Progenitor cell of endocrine pancreas (in vitro differentiated cells): ENCODE measurements around the gene CPED1. TPM values are rescaled to one million over a fixed set of nuclear protein-coding genes. Genes with fewer than 3 reads are reported as not detected.

Source experiments
- DNase-seq: peaks from one replicate; pipeline ENCODE4 v3.0.0; 2021; ENCODE audit warnings: low spot score; ENCODE audit not compliant: unreplicated experiment
- H3K27ac Mint-ChIP-seq: 2 replicates; pipeline ENCODE4 v1.8.0; 2021; ENCODE audit warnings: mild to moderate bottlenecking, moderate library complexity, mixed read lengths
- H3K27me3 Mint-ChIP-seq: 2 replicates; pipeline ENCODE4 v1.8.0; 2021; ENCODE audit warnings: mixed read lengths
- H3K36me3 Mint-ChIP-seq: 2 replicates; pipeline ENCODE4 v1.8.0; 2022; ENCODE audit warnings: mixed read lengths; ENCODE audit not compliant: insufficient read depth
- H3K4me1 Mint-ChIP-seq: 2 replicates; pipeline ENCODE4 v1.8.0; 2021; ENCODE audit warnings: low read depth, mixed read lengths
- H3K4me3 Mint-ChIP-seq: 2 replicates; pipeline ENCODE4 v1.8.0; 2021; ENCODE audit warnings: low read depth, mild to moderate bottlenecking, moderate library complexity, mixed read lengths
- H3K9me3 Mint-ChIP-seq: 2 replicates; pipeline ENCODE4 v1.8.0; 2021; ENCODE audit warnings: low read depth, mixed read lengths
- CTCF ChIP-seq: fragments of 200-600 bp; sonication (generic); IDR thresholded peaks from one replicate; pipeline ENCODE4 v1.5.0; 2021; ENCODE audit warnings: antibody characterized with exemption, mild to moderate bottlenecking; ENCODE audit not compliant: unreplicated experiment
- total RNA-seq: library from RNA; stranded (reverse); gene quantifications from 2 replicates; pipeline ENCODE4 v1.2.1, GENCODE V29; 2021

Gene CPED1
- total RNA-seq, 1 donor from 2014 or later, result 1.1 TPM

GRCh38 chr7:121279060-121279620 lies 290.6 kb downstream of the CPED1 start:
- H3K36me3 Mint-ChIP-seq, result no peaks in the 10 kb centered on the region
- DNase-seq, result no peak
- no peaks in the 10 kb centered on the region for H3K27me3 Mint-ChIP-seq
- peaks cover 4% of the 10 kb centered on the region for H3K9me3 Mint-ChIP-seq
- TF ChIP-seq CTCF, result no peak
- no peaks in the 10 kb centered on the region for H3K4me1 Mint-ChIP-seq
- no peak overlapping the region for H3K4me3 Mint-ChIP-seq
- no peak overlapping the region for H3K27ac Mint-ChIP-seq

GRCh38 chr7:121279822-121280221 lies 291.3 kb downstream of the CPED1 start:
- H3K4me1 Mint-ChIP-seq, result no peaks in the 10 kb centered on the region
- H3K27ac Mint-ChIP-seq, result no peak overlapping the region
- DNase-seq, result no peak
- no peaks in the 10 kb centered on the region for H3K27me3 Mint-ChIP-seq
- H3K4me3 Mint-ChIP-seq, result no peak overlapping the region
- H3K36me3 Mint-ChIP-seq, result no peaks in the 10 kb centered on the region
- H3K9me3 Mint-ChIP-seq, result peaks cover 6% of the 10 kb centered on the region
- no peak for TF ChIP-seq CTCF

GRCh38 chr7:121280656-121281055 lies 292.1 kb downstream of the CPED1 start:
- TF ChIP-seq CTCF, result no peak
- Mint-ChIP-seq H3K4me1 (no peaks in the 10 kb centered on the region), H3K4me3 (no peak overlapping the region), H3K36me3 (peaks cover 2% of the 10 kb centered on the region), H3K27me3 (no peaks in the 10 kb centered on the region), H3K9me3 (peaks cover 14% of the 10 kb centered on the region), H3K27ac (no peak overlapping the region)
- no peak for DNase-seq

- H3K36me3 Mint-ChIP-seq, result peaks cover 3% of the 10 kb centered on the region
- H3K27me3 Mint-ChIP-seq, result no peaks in the 10 kb centered on the region
- no peak for DNase-seq
- no peak overlapping the region for H3K27ac Mint-ChIP-seq
- H3K4me3 Mint-ChIP-seq, result no peak overlapping the region
- H3K9me3 Mint-ChIP-seq, result peaks cover 12% of the 10 kb centered on the region
- TF ChIP-seq CTCF, result no peak
- H3K4me1 Mint-ChIP-seq, result no peaks in the 10 kb centered on the region
These were observed 293.6 kb downstream of the CPED1 start for GRCh38 chr7:121282129-121282528.

GRCh38 chr7:121285066-121285667 lies 296.7 kb downstream of the CPED1 start:
- Mint-ChIP-seq H3K27me3 (no peaks in the 10 kb centered on the region), H3K4me1 (no peaks in the 10 kb centered on the region), H3K36me3 (peaks cover 3% of the 10 kb centered on the region), H3K4me3 (no peak overlapping the region), H3K9me3 (peaks cover 14% of the 10 kb centered on the region), H3K27ac (no peak overlapping the region)
- no peak for DNase-seq
- no peak for TF ChIP-seq CTCF
